ENCODE results near the gene EGR2. TPM values are rescaled to one million over a fixed set of nuclear protein-coding genes. Genes with fewer than 3 reads are reported as not detected.
"Not testable (repeated sequence)": the region's sequence is repeated elsewhere in the genome, so short reads cannot be mapped to it uniquely, and the experiment has no call there.

The EGR2 gene
- total RNA-seq, 1 donor from 2014 or later = 1.0 TPM

DNA sequence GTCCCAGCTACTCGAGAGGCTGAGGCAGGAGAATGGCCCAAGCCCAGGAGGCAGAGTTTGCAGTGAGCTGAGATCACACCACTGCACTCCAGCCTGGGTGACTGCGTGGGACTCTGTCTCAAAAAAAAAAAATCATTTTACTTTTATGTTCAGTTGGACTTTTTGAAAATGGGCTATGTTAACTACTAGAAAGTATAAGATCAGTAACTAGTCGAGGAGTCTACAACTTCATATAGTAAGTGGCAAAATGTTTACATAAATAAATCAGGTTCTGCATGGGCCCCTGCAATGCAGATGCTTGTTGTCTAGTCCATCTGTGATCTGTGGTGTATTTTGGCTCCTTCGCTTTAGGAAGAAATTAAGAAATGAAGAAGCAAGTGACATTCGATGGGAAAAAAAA lies 23.9 kb downstream of the EGR2 start:
- no peak for DNase-seq

DNA sequence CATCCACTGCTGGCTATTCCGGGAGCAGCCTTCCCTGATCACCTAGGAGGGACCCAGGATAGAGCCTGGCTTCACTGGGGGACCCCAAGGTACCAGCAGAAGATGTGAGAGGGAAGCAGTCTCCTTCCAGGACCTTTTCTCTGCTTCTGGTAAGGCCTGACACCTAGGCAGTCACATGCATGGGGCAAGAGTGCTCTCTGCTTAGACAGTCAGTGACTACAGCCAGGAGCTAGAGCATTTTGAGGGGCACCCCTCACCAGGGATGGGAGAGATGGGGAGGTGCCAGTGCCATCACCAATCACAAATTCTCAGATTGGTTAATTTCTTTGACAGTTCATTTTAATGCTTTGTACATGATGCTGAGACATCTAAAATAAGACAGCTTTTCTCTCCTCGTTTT lies 25.6 kb downstream of the EGR2 start:
- DNase-seq = no peak

DNA sequence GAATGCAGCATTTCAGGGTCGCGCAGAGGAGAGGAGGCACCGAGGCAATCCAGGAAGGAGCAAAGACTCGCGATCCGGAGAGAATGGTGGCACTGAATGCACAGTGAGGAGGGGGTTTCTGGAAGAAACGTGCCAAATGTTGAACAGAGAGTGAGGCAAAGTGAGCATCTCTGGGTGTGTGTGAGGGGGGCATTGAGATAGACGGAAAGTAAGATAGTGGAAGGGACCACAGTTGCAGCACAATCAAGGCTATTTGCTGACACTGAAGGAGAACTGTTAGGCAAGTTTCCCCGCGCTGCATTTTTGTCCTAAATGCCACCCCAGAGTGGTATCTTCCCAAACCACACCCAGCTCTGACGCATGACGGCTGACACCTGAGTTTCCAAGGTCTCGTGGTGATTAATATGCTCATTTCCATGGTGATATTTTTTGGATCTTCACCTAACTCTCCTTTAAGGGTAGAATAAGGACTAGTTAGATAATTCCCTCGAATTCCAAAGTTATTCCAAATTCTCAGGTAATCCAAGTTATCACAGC lies 26.1 kb downstream of the EGR2 start:
- no peak for DNase-seq

DNA sequence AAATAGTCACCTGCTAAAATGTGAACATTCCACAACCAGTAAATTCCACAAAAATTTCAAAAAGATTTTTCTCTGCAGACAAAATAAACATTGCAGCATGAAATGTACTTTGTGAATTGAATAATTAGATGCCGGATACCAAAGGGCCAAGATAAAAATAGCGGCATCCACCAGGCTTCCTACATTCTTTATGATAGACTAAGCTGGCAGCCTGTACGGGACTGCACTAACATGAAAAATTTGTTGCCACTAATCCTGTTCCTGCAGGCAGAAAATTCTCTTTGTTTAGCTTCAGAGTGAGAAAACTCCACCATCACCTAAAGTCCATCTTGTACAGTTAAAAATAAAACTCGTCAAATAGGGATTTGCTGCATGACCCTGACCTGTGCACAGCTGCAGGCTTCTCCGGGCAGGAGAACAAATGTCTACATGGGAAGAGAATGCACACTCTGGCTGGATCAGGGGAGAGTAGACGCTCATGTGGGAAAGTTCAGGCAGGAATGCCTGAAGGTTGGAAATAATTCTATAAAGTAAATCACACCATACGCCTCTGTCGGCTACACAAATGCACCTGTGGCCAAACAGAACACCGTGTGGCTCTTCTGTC lies 27.2 kb downstream of the EGR2 start:
- no peak for DNase-seq

DNA sequence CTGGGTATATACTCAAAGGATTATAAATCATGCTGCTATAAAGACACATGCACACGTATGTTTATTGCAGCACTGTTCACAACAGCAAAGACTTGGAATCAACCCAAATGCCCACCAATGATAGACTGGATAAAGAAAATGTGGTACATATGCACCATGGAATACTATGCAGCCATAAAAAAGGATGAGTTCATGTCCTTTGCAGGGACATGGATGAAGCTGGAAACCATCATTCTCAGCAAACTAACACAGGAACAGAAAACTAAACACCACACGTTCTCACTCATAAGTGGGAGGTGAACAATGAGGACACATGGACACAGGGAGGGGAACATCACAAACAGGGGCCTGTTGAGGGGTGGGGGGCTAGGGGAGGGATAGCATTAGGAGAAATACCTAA lies 27.9 kb downstream of the EGR2 start:
- DNase-seq = not testable (repeated sequence)

DNA sequence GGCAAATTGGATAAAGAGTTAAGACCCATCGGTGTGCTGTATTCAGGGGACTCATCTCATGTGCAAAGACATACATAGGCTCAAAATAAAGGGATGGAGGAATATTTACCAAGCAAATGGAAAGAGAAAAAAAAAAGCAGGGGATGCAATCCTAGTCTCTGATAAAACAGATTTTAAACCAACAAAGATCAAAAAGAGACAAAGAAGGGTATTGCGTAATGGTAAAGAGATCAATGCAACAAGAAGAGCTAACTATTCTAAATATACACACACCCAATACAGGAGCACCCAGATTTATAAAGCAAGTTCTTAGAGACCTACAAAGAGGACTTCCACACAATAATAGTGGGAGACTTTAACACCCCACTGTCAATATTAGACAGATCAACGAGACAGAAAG lies 31.6 kb downstream of the EGR2 start:
- not testable (repeated sequence) for DNase-seq

DNA sequence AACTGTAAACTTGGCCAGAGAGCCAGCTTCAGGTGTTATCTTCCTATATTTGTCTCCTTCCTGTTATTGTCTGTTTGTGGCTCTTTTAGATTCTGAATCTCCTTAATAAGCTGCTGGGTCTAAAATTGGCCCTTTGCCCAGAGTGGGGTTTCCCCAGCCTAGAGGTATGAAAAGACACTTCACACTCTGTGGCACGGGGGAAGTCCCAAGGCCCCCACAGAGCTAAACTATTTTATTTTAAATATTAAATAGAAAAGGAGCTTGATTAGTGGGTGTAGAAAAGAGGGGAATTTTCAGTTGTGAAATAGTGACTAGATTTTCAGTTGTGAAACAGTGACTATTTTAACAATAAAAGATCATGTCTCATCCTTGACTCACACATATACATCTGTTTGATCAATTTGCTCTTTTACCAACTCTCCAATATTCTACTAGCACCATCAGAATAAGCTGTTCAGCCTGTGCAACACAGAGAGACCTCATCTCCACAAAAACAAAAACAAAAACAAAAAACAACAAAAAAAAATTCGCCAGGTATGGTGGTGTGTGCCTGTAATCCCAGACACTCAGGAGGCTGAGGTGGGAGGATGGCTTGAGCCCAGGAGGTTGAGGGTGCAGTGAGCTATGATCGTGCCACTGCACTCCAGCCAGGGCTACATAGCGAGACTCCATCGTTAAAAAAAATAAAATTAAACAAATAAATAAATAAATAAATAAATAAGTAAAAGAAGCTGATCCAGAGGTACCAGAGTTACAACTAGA lies 36.5 kb downstream of the EGR2 start:
- DNase-seq = peak; percentile 41

DNA sequence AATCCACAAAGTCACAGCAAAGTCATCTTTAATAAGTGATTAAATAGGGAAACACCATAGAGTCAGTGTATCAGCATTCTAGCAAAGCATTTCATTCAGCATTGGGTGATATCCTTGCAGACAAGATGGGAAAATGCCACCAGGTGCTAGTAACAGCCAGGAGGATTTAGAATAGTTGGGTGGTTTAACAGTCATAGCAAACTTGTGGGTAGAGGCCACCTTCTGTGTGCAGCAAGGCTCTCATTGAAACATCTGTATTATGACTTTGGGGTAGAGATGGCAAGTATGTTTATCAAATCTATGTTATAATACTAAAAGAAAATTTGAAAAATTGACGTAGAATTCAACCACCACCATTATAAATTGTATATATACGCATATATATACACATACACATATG lies 38.0 kb downstream of the EGR2 start:
- DNase-seq = no peak

DNA sequence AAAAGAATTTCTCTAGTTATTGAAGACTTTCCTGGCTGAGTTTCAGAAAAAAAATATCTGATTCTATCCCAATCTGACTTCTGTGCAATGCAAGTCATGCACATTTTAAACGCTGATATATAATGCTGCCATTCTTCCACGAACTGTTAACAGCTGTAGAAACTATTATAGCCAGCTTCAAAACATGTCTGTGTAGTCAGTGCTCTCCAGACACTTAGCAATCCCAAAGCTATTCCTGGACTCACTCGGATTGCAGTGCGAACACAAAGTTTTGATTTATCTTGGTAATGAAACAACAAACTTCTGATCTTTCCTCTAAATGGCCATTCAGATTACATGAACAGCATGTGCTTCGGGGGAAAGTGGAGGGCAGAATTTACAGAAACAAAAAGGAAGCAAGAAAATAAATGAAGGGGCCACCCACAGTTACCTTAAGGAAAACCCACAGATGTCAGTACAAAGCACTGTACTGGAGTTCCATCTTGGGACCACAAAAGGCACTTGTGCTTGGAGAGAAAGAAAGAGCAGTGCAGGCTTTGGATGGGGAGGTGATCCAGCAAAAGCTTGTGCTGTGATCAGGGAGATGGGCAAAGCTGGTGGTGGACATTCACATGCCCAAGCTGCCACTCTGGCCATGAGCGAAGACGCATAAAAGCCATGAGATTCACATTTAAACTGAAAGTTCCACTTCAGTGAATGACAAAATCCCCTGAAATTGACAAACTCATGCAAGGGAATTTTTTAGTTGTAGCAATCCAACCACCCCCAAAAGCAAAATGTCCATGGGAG lies 43.8 kb downstream of the EGR2 start:
- no peak for DNase-seq

DNA sequence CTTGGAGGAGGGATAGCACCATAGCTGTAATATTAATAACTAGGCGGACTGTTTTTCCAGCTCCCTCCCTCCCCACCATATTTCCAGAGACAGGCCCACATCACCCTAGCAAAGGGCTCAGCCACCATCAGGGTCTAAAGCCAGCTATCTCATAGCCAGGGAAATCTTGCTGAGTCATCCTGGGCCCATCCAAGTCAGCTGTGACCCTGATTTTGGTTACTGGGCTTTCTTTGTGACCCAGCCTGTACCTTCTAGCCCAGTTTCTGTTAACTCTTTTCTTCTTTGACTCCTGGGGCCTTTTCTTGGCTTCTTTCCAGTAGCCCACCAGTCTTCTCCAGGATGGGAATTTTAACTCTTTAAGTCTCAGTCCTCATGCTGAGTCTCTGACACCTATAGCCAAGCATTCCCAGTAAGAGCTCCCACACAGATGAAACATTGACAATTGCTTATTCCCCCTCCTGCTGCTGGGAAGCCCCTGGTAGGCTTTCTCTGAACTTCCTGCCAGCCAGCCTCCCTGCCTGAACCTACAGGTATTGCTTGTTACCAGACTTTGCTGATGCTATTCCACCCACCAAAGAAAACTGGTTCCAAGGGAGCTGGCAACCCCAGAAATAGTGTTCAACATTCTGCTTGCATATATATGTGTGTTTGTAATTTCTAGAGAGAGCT lies 46.5 kb downstream of the EGR2 start:
- DNase-seq = no peak

DNA sequence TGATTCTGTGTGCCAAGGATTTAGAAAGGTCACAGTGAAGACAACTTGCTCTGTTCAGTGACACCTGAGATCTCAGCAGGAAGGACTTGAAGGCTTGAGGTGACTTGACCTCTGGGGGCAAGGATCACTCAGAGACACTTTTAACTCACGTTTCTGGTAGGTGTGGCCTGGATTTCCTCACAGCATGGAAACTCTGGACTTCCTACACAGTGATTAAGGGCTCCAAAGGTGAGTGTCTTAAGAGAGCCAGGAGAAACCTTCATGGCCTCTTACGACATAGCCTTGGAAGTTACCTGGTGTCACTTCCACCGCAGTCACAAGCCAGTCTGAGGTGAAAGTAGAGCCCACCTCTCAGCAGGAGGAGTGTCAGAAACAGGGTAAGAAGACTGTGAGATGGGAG lies 49.8 kb downstream of the EGR2 start:
- DNase-seq = no peak

DNA sequence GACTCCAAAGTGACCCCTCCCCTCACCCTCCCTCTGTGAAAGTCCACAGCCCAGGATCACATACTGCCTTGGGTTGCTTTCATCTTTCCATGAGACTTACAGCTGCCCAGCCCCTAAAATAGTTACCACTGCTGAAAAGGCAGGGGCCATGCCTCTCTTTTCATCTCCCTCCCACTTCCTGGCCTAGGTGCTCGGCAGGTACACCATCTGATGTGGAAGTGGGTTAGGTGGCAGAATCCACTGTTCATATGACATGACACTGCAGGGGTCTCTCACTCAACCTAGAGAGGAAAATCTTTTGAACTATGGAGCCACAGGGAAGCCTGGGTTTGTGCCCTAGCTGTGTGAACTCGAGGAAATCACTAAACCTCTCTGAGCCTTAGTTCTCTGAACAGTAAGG lies 50.4 kb downstream of the EGR2 start:
- DNase-seq = no peak

DNA sequence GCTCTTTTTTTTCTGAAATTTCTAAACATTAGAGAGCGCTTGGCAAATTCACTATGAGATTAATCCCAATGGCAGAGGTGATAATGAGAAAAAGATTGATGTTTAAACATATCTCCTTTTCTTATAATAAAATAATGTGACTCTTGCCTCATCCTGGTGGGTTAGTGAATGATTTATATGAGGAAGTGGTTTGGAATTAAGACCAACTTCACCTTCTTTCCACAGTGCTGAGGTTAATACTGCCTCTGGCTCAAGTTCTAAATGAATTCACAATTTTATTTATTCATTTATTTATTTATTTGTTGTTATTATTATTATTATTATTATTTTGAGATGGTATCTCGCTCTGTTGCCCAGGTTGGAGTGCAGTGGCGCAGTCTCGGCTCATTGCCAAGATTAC lies 52.2 kb downstream of the EGR2 start:
- no peak for DNase-seq

DNA sequence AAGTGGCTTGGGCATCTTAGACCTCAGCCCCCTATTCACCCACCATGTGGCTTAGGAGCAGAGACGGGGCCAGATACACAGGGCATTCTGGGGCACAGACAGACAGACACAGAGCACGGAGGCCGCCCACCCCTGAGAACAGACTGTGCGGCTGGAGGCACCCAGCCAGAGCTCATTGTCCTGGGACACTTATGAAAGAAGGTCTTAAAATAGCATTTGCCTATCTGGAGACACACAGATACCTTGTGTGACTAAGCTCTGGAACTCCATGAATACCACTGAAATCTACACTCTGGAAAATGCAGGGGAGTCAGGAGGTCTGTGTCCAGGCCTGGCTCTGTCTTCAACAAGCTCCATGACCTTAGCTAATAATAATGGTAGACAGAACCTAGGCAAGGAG lies 53.0 kb downstream of the EGR2 start:
- no peak for DNase-seq

Other genes starting within 250 kb of the EGR2 start
- 22.3 and 24.8 TPM in 2 replicates for gene ADO, start 11.6 kb downstream of the EGR2 start, total RNA-seq

Measured in dermis blood vessel endothelial cell (primary cell).